Stimulated activated CD4-positive, alpha-beta T cell treated with anti-CD3 and anti-CD28 coated beads, Interleukin-12 subunit alpha, Interleukin-12 subunit beta, amount 100 ng/mL, for 48 hours (primary cell): Measurements from ENCODE around the gene RXRA.

ENCODE experiments used
- DNase-seq, 3 donors: peaks; one replicate each; pipeline ENCODE4 v3.0.0-alpha.2; 2020; ENCODE audit warnings: low read depth in 2 of 3, low spot score in 1 of 3

The RXRA gene

GRCh38 chr9:134322781-134323241 is 3.4 kb upstream of the RXRA start:
- DNase-seq, result no peak

- no peak for DNase-seq
Measured at GRCh38 chr9:134323741-134324358, 2.4 kb upstream of the RXRA start.

GRCh38 chr9:134324359-134325095 is 1.7 kb upstream of the RXRA start:
- no peak for DNase-seq

- no peak for DNase-seq
Measured at GRCh38 chr9:134325096-134325812, 1.0 kb upstream of the RXRA start.

GRCh38 chr9:134326724-134327601 is 708 bp downstream of the RXRA start:
- no peak for DNase-seq

GRCh38 chr9:134327671-134328231 is 1.5 kb downstream of the RXRA start:
- DNase-seq, result no peak

GRCh38 chr9:134328341-134328840 is 2.1 kb downstream of the RXRA start:
- DNase-seq, result no peak

- no peak for DNase-seq
Measured at GRCh38 chr9:134328841-134329575, 2.8 kb downstream of the RXRA start.

GRCh38 chr9:134329576-134329855 is 3.3 kb downstream of the RXRA start:
- no peak for DNase-seq

GRCh38 chr9:134329886-134330285 is 3.6 kb downstream of the RXRA start:
- DNase-seq, result no peak

GRCh38 chr9:134330590-134330989 is 4.3 kb downstream of the RXRA start:
- no peak for DNase-seq

- no peak for DNase-seq
Measured at GRCh38 chr9:134331186-134332025, 5.2 kb downstream of the RXRA start.

- no peak for DNase-seq
Measured at GRCh38 chr9:134332266-134332665, 6.0 kb downstream of the RXRA start.

GRCh38 chr9:134332841-134333233 is 6.6 kb downstream of the RXRA start:
- DNase-seq, result no peak

- DNase-seq, result no peak
Measured at GRCh38 chr9:134333234-134333873, 7.1 kb downstream of the RXRA start.

GRCh38 chr9:134333874-134334581 is 7.8 kb downstream of the RXRA start:
- no peak for DNase-seq

- no peak for DNase-seq
Measured at GRCh38 chr9:134335061-134335460, 8.8 kb downstream of the RXRA start.
